Muscle of leg (tissue), 11 donors: ENCODE measurements around the gene NLRP9. TPM values are rescaled to one million over a fixed set of nuclear protein-coding genes. Genes with fewer than 3 reads are reported as not detected.

ENCODE experiments used
- DNase-seq: peaks from one replicate; pipeline ENCODE4 v3.0.0; 2013
- H3K27ac ChIP-seq: one replicate; pipeline ENCODE4 v1.5.1; 2013; ENCODE audit warnings: mild to moderate bottlenecking, low read length, control low read depth
- H3K27me3 ChIP-seq: one replicate; pipeline ENCODE4 v1.6.1; 2013; ENCODE audit warnings: low read length; ENCODE audit not compliant: control insufficient read depth, insufficient read depth
- H3K36me3 ChIP-seq: one replicate; pipeline ENCODE4 v1.6.1; 2013; ENCODE audit warnings: low read length; ENCODE audit not compliant: control insufficient read depth, insufficient read depth
- H3K4me1 ChIP-seq: one replicate; pipeline ENCODE4 v1.6.1; 2013; ENCODE audit warnings: low read length; ENCODE audit not compliant: control insufficient read depth, insufficient read depth
- H3K4me3 ChIP-seq: one replicate; pipeline ENCODE4 v1.5.1; 2013; ENCODE audit warnings: low read length, control low read depth
- H3K9me3 ChIP-seq: replicated peaks from 2 replicates; pipeline ENCODE4 v1.6.1; 2013; ENCODE audit warnings: low read depth, low read length; ENCODE audit not compliant: control insufficient read depth
- WGBS: methylation state at CpG from one replicate; pipeline ENCODE4 v1.1.5; 2013; ENCODE audit warnings: missing lambda C conversion rate; ENCODE audit not compliant: insufficient coverage; 5-methylcytosine and 5-hydroxymethylcytosine counted together
- polyA plus RNA-seq, 8 donors: library from polyadenylated mRNA; unstranded; fragments of 120-200 nt; gene quantifications; one replicate each; pipeline versions ENCODE4 v1.2.1 to v1.2.3, GENCODE V29; 2013; ENCODE audit warnings: inconsistent platforms in 1 of 8, low replicate concordance in 1 of 8; ENCODE audit not compliant: insufficient read length in 8 of 8, insufficient read depth in 1 of 8
- total RNA-seq: library from RNA; stranded (reverse); fragments of 120-200 nt; gene quantifications from one replicate; pipeline ENCODE4 v1.2.4, GENCODE V29; 2013

The NLRP9 gene
- total and polyA plus RNA-seq, 9 donors, result not detected

DNA sequence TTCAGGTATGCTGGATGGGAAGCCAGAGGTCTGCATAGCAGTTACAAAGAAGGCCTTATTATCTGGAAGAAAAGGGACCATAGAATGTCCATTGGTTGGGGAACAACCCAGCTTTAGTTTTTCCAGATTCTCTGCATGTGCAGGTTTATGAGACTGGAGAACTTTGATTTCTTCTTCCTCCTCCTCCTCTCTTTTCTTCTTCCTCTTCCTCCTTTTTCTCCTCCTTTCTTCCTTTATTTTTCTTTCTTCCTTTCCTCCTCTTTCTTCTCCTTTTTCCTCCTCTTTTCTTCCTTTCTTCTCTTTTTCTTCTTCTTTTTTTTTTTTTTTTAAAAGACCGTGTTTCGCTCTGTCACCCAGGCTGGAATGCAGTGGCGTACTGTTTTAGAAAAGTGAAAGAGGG lies 32.2 kb downstream of the NLRP9 start:
- Histone ChIP-seq H3K36me3 (peaks cover 4% of the 10 kb centered on the region), H3K9me3 (no peaks in the 10 kb centered on the region), H3K4me3 (no peak overlapping the region), H3K27ac (no peak overlapping the region), H3K27me3 (no peaks in the 10 kb centered on the region), H3K4me1 (no peaks in the 10 kb centered on the region)
- 100% methylated on average over 1 of the region's 3 CpGs for WGBS
- DNase-seq, result no peak

DNA sequence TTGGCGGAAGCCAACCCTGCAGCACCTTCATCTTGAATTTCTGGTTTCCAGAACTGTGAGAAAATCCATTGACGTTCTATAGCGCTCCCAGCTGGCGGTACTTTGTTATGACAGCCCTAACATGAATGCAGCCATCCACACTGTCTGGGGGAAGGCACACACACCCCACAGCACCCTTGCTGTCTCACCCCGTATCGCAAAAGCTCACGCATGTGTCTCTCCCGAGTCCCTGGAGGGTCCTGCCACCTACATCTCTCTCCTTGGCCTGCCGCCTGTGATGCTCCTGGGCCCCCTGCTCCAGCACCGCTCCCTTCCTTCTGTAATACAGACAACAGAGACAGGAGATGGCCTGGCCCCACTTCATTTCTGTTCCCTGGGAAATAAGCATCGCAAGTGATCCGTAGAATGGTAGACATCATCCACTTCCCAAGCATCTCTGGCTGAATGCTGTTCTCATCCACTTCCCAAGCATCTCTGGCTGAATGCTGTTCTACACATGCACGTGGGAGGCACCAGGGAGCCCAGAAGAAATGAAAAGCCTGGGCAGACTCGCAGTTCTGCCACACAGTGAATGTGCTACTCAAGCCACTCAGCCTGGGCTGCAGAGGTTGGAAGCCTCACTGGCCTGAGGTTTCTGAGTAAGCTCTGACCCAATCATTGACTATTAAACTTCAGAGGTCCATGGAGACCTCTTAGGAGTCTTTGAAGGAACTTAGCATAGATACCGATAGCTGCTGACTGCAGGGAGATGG lies 33.5 kb downstream of the NLRP9 start:
- 91% methylated on average over 14 of the region's 15 CpGs for WGBS
- no peak for DNase-seq
- H3K4me1 ChIP-seq, result no peaks in the 10 kb centered on the region
- peaks cover 10% of the 10 kb centered on the region for H3K36me3 ChIP-seq
- H3K9me3 ChIP-seq, result no peaks in the 10 kb centered on the region
- no peak overlapping the region for H3K4me3 ChIP-seq
- H3K27ac ChIP-seq, result no peak overlapping the region
- H3K27me3 ChIP-seq, result no peaks in the 10 kb centered on the region

DNA sequence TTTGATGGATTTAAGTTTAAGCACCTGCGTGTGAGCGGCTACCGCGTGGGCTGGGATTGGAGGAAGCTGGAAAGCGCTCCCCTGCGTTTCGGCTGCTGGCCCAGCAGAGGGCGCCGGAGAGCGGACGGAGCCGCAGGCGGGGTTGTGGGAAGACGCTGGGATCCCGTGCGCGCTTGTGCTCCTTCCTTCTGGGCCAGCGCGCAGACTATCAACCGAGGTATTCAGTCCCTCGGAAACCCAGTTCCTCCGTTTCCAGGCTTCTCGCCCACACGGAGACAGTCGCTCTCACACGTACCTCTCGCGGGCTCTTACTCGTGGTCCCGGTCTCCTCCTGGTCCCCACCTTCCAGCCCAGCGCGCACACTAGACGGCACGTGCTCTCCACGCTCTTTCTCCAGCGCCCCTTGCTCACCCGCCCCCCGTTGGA lies 34.4 kb downstream of the NLRP9 start:
- DNase-seq, result no peak
- WGBS, result 32% methylated on average over 36 of the region's 38 CpGs
- Histone ChIP-seq H3K27me3 (no peaks in the 10 kb centered on the region), H3K9me3 (no peaks in the 10 kb centered on the region), H3K36me3 (peaks cover 10% of the 10 kb centered on the region), H3K4me3 (no peak overlapping the region), H3K4me1 (no peaks in the 10 kb centered on the region), H3K27ac (no peak overlapping the region)

DNA sequence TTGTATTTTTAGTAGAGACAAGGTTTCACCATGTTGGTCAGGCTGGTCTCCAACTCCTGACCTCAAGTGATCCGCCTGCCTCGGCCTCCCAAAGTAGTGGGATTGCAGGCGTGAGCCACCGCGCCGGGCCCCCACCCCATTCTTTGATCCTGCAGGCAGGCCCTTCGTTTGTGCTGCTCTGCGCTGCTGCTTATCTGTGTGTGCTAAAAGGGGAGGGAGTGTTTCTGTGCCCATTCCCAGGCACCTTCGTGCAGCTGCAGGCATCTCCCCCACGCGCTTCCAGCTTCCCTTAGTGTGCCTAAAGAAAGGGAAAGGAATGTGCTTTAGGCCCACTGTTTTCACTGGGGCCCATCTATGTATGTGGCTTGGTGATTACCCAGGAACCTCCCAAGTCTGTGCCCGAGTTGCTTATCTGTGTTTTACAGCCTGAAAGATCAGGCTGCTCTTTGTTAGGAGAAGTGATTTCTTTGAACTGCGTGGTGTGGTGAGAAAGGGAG lies 36.0 kb downstream of the NLRP9 start:
- Histone ChIP-seq H3K27ac (no peak overlapping the region), H3K4me3 (no peak overlapping the region), H3K36me3 (peaks cover 19% of the 10 kb centered on the region), H3K4me1 (no peaks in the 10 kb centered on the region), H3K9me3 (no peaks in the 10 kb centered on the region), H3K27me3 (no peaks in the 10 kb centered on the region)
- 68% methylated on average over 6 of the region's 13 CpGs for WGBS
- DNase-seq, result no peak

DNA sequence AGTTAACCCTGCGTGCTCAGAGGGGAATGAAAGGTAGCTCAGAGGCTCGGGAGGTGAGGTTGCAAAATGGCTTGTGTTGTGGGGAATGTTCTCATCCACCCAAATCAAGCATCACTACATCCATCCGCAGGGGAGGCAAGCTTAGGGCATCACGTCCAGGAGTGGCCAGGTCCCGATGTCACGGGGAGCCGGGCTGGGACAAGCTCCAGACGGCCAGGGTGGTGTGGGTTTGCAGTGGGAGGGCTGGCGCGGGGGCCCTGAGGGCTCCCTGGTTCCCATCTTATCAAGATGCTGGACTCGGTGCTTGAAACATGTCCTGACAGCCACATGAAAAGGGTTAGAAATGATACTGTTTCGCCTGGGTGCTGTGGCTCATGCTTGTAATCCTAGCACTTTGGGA lies 37.4 kb downstream of the NLRP9 start:
- H3K36me3 ChIP-seq, result peaks cover 29% of the 10 kb centered on the region
- WGBS, result 89% methylated on average over 9 of the region's 12 CpGs
- no peak for DNase-seq

DNA sequence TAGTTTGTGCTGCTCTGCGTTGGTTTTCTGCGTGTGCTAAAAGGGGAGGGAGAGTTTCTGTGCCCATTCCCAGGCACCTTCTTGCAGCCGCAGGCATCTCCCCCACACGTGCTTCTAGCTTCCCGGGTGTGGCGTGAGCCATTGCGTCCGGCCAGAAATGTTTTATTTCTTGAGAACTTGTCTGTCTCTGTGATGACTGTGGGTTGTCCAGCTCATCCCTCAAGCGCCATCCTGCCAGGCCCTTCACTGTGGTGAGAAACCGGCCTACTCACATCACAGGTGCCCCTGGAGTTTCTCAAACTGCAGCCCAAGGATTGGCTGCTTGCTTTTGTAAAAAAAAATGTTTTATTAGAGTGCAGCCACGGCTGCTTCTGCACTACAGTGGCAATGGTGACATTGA lies 39.0 kb downstream of the NLRP9 start:
- Histone ChIP-seq H3K9me3 (no peaks in the 10 kb centered on the region), H3K36me3 (peaks cover 41% of the 10 kb centered on the region), H3K4me1 (no peaks in the 10 kb centered on the region), H3K27ac (no peak overlapping the region), H3K4me3 (no peak overlapping the region), H3K27me3 (no peaks in the 10 kb centered on the region)
- DNase-seq, result no peak
- WGBS, result 100% methylated on average over 2 of the region's 11 CpGs

More for the DNA sequence above, 37.4 kb downstream of the NLRP9 start:
- Histone ChIP-seq H3K4me1 (no peaks in the 10 kb centered on the region), H3K27ac (no peak overlapping the region), H3K4me3 (no peak overlapping the region), H3K9me3 (no peaks in the 10 kb centered on the region), H3K27me3 (no peaks in the 10 kb centered on the region)

DNA sequence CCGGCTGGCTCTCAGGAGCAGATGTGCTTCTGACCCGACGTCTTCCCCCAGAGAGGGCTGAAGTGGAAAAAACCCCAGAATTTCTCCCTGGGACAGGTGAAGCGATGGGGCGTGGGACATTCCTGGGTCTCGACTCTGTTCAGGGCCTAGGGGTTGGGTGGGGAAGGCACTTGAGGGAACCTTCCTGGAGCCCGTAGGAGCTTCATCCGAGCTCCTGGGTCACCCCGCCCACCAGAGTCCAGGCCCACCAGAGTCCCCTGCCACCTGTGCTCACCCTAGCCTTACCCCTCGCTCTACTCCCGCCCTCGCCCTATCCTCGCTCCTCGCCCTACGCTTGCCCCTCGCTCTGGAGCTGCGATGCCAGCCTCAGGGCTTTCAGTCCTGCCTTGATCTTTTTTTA lies 39.9 kb downstream of the NLRP9 start:
- H3K36me3 ChIP-seq, result peaks cover 46% of the 10 kb centered on the region
- H3K9me3 ChIP-seq, result no peaks in the 10 kb centered on the region
- 97% methylated on average over 16 of the region's 17 CpGs for WGBS
- H3K4me3 ChIP-seq, result no peak overlapping the region
- H3K27me3 ChIP-seq, result no peaks in the 10 kb centered on the region
- no peaks in the 10 kb centered on the region for H3K4me1 ChIP-seq
- no peak for DNase-seq
- no peak overlapping the region for H3K27ac ChIP-seq

DNA sequence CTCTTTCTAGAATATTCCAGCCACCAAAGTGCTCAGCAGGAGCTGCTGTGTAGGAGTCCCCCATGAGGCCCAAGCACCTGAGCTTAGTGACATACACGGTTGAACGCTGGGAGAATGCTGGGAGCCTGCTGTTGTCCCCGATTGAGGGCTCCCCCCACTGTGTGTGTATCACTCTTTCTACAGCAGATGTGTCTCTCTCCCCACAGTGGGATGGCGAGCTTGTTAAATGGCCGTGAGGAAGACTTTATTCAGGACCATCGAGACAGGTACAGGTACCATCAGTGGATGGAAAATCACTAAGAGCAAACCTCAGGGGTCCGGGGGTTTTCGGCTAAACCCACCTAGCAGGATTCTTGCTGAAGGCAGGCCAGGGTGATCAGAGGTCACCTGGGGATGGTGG lies 40.5 kb downstream of the NLRP9 start:
- DNase-seq, result no peak
- H3K9me3 ChIP-seq, result no peaks in the 10 kb centered on the region
- H3K36me3 ChIP-seq, result peaks cover 52% of the 10 kb centered on the region
- no peaks in the 10 kb centered on the region for H3K27me3 ChIP-seq
- no peak overlapping the region for H3K27ac ChIP-seq
- no peak overlapping the region for H3K4me3 ChIP-seq
- no peaks in the 10 kb centered on the region for H3K4me1 ChIP-seq
- WGBS, result 69% methylated on average over 7 of the region's 8 CpGs

DNA sequence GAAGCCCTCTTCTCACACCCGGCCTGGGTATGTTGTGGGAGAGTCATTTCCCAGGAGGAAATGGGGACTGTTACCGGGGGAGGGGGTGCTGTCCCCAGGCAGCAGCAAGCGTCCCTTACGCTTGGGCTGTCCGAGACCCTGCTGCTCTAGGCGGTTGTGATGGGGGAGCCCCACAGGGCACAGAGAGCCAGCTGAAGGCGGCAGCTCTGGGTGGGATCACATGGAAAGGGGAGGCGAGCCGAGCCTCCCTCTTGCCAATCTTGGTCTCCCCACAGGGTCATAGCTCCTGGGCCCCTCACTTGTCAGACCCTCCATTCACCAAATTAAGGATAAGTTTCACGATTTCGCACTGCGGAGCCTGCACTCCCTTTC lies 41.1 kb downstream of the NLRP9 start:
- 84% methylated on average over 6 of the region's 12 CpGs for WGBS

DNA sequence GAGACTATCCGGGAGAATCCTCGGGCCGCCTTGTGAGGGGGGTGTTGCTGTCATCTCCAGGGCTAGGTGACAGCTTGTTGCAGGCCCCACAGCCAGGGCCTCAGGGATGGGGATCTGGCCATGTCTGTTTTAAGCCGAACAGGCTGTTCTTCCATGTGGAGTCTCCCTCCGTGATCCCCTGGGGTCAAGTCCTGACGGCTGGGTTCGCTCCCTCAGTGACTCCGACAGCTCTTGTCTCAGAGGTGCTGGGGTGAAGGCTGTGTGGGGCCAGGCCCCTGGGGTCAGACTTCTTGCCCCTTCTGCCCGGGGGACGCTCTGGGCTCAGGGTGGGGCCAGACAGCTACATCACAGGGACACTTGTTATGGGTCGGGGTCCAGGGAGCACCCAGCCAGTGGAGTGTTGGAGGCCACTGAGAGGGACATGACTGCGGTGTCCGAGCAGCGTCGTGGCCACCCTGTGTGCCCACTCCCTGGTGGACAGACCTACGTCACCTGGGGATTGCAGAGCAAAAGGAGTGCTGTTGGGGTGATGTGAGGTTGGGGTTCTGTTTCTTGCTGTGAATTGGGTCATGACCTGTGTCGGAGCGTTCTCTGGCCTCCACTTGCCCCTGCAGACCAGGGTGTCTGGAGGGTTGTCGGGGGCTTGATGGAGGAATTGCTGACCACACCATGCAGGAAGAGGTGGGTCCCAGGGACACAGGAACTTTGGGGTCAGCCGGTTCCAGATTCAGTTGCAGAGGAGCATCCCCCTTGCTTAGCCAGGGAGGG lies 41.7 kb downstream of the NLRP9 start:
- H3K4me3 ChIP-seq, result no peak overlapping the region
- WGBS, result 91% methylated on average over 14 of the region's 20 CpGs
- H3K27ac ChIP-seq, result no peak overlapping the region
- no peaks in the 10 kb centered on the region for H3K4me1 ChIP-seq
- no peaks in the 10 kb centered on the region for H3K9me3 ChIP-seq
- peaks cover 63% of the 10 kb centered on the region for H3K36me3 ChIP-seq
- DNase-seq, result no peak
- no peaks in the 10 kb centered on the region for H3K27me3 ChIP-seq

More for the DNA sequence above, 41.1 kb downstream of the NLRP9 start:
- Histone ChIP-seq H3K27me3 (no peaks in the 10 kb centered on the region), H3K4me3 (no peak overlapping the region), H3K4me1 (no peaks in the 10 kb centered on the region), H3K36me3 (peaks cover 57% of the 10 kb centered on the region), H3K9me3 (no peaks in the 10 kb centered on the region), H3K27ac (no peak overlapping the region)
- DNase-seq, result no peak
